Mesenchymal stem cell (in vitro differentiated cells and primary cell): ENCODE measurements around the gene ARGLU1.

ENCODE experiments used
- DNase-seq: peaks from one replicate; pipeline ENCODE4 v3.0.0-alpha.2; 2013
- H2AFZ ChIP-seq: one replicate; pipeline ENCODE4 v1.6.1; 2013; ENCODE audit warnings: low read depth, mild to moderate bottlenecking, control low read depth, inconsistent platforms, low read length, moderate library complexity
- H2AK5ac ChIP-seq: 2 replicates; pipeline ENCODE4 v1.6.1; 2013; ENCODE audit warnings: low read length, moderate library complexity, mild to moderate bottlenecking, inconsistent platforms; ENCODE audit not compliant: severe bottlenecking
- H2BK120ac ChIP-seq: one replicate; pipeline ENCODE4 v1.6.1; 2013; ENCODE audit warnings: low read depth, mild to moderate bottlenecking, inconsistent platforms, low read length, moderate library complexity
- H2BK12ac ChIP-seq, 2 experiments: one replicate each; pipeline ENCODE4 v1.6.1; 2013; ENCODE audit warnings: inconsistent platforms in 2 of 2, low read length in 2 of 2, mild to moderate bottlenecking in 2 of 2, moderate library complexity in 2 of 2, control low read depth in 1 of 2
- H2BK15ac ChIP-seq: one replicate; pipeline ENCODE4 v1.6.1; 2013; ENCODE audit warnings: mild to moderate bottlenecking, low read depth, inconsistent platforms; ENCODE audit not compliant: poor library complexity, severe bottlenecking
- H2BK5ac ChIP-seq: 2 replicates; pipeline ENCODE4 v1.6.1; 2013; ENCODE audit warnings: low read depth, mild to moderate bottlenecking, low read length, control low read depth, inconsistent platforms; ENCODE audit not compliant: poor library complexity, severe bottlenecking
- H3K14ac ChIP-seq, 2 experiments: one replicate each; pipeline ENCODE4 v1.6.1; 2013; ENCODE audit warnings: inconsistent platforms in 2 of 2, low read length in 2 of 2, control low read depth in 1 of 2, mild to moderate bottlenecking in 1 of 2, moderate library complexity in 1 of 2
- H3K18ac ChIP-seq, 2 experiments: one replicate each; pipeline ENCODE4 v1.6.1; 2013; ENCODE audit warnings: inconsistent platforms in 2 of 2, low read length in 2 of 2, control low read depth in 1 of 2, low read depth in 1 of 2, mild to moderate bottlenecking in 1 of 2
- H3K23ac ChIP-seq, 2 experiments: one replicate each; pipeline ENCODE4 v1.6.1; 2013; ENCODE audit warnings: inconsistent platforms in 2 of 2, low read length in 2 of 2, mild to moderate bottlenecking in 2 of 2, moderate library complexity in 2 of 2, control low read depth in 1 of 2
- H3K27ac ChIP-seq: 2 replicates; pipeline ENCODE4 v1.5.1; 2013; ENCODE audit warnings: mild to moderate bottlenecking, moderate library complexity, low read length, control low read depth, inconsistent platforms; ENCODE audit not compliant: poor library complexity, severe bottlenecking
- H3K27me3 ChIP-seq, 2 experiments: 2 replicates each; pipeline versions ENCODE4 v1.6.1 to v1.7.0; 2013; ENCODE audit warnings: low read length in 2 of 2, mild to moderate bottlenecking in 2 of 2, moderate library complexity in 2 of 2, control low read depth in 1 of 2, inconsistent platforms in 1 of 2; ENCODE audit not compliant: control insufficient read depth in 1 of 2, insufficient read depth in 1 of 2
- H3K36me3 ChIP-seq, 2 experiments: 2 replicates each; pipeline versions ENCODE4 v1.6.1 to v1.7.0; 2013; ENCODE audit warnings: low read length in 2 of 2, control low read depth in 1 of 2, inconsistent platforms in 1 of 2, low read depth in 1 of 2, mild to moderate bottlenecking in 1 of 2; ENCODE audit not compliant: insufficient read depth in 2 of 2, control insufficient read depth in 1 of 2
- H3K4ac ChIP-seq, 2 experiments: one replicate each; pipeline ENCODE4 v1.6.1; 2013; ENCODE audit warnings: inconsistent platforms in 2 of 2, low read length in 2 of 2, mild to moderate bottlenecking in 2 of 2, moderate library complexity in 2 of 2, control low read depth in 1 of 2, low read depth in 1 of 2
- H3K4me1 ChIP-seq: 2 replicates; pipeline ENCODE4 v1.6.1; 2013; ENCODE audit warnings: low read depth, low read length, control low read depth; ENCODE audit not compliant: control insufficient read depth, insufficient read depth
- H3K4me2 ChIP-seq: 2 replicates; pipeline ENCODE4 v1.6.1; 2013; ENCODE audit warnings: low read length, mild to moderate bottlenecking, inconsistent platforms; ENCODE audit not compliant: poor library complexity, severe bottlenecking
- H3K4me3 ChIP-seq, 2 experiments: 2 replicates each; pipeline versions ENCODE4 v1.5.1 to v1.7.0; 2013; ENCODE audit warnings: low read length in 2 of 2, mild to moderate bottlenecking in 2 of 2, control low read depth in 1 of 2, low read depth in 1 of 2; ENCODE audit not compliant: insufficient read depth in 1 of 2
- H3K79me1 ChIP-seq: replicated peaks from 2 replicates; pipeline ENCODE4 v1.6.1; 2013; ENCODE audit warnings: mild to moderate bottlenecking, control low read depth, low read length, inconsistent platforms; ENCODE audit not compliant: poor library complexity, severe bottlenecking
- H3K9ac ChIP-seq: 2 replicates; pipeline ENCODE4 v1.7.0; 2013; ENCODE audit warnings: mild to moderate bottlenecking, low read length, moderate library complexity
- H3K9me3 ChIP-seq: 2 replicates; pipeline ENCODE4 v1.7.0; 2013; ENCODE audit warnings: mild to moderate bottlenecking, low read length; ENCODE audit not compliant: control insufficient read depth
- H4K8ac ChIP-seq: one replicate; pipeline ENCODE4 v1.6.1; 2013; ENCODE audit warnings: inconsistent platforms, mild to moderate bottlenecking, low read length, moderate library complexity
- H4K91ac ChIP-seq: one replicate; pipeline ENCODE4 v1.6.1; 2013; ENCODE audit warnings: mild to moderate bottlenecking, low read length, inconsistent platforms
- WGBS: methylation state at CpG from one replicate; pipeline ENCODE4 v1.1.7; 2013; ENCODE audit warnings: mixed read lengths; 5-methylcytosine and 5-hydroxymethylcytosine counted together

ARGLU1 gene

DNA sequence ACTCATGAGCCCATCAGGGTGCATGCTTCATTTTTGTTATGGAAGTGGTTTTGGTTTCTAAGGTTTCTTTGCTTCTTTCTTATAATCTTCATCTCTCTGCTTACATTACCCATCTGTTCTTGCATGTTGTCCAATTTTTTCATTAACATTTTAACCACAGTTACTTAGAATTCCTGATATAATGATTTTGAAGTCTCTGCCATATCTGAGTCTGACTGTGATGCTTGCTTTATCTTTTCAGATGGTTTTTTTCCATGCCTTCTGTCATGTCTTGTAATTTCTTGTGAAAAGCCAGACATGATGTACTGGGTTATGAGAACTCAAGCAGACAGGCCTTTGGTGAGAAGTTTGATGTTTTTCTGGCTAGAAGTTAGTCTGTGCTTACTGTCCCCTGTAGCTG, 8.0 kb upstream of the ARGLU1 start:
- no peak for DNase-seq
- H3K18ac ChIP-seq: no peak overlapping the region
- H3K4ac ChIP-seq: no peak overlapping the region
- no peaks in the 10 kb centered on the region for H3K27me3 ChIP-seq
- H3K9me3 ChIP-seq: no peaks in the 10 kb centered on the region
- H3K27ac ChIP-seq: no peak overlapping the region
- no peak overlapping the region for H3K14ac ChIP-seq
- H3K4me2 ChIP-seq: no peak overlapping the region
- H3K79me1 ChIP-seq: no peaks in the 10 kb centered on the region
- no peak overlapping the region for H3K23ac ChIP-seq
- H2BK15ac ChIP-seq: no peak overlapping the region
- no peak overlapping the region for H2AK5ac ChIP-seq
- no peaks in the 10 kb centered on the region for H3K4me1 ChIP-seq
- H3K4me3 ChIP-seq: no peak overlapping the region
- H4K91ac ChIP-seq: no peak overlapping the region
- H3K36me3 ChIP-seq: no peaks in the 10 kb centered on the region
- no peak overlapping the region for H2AFZ ChIP-seq
- no peak overlapping the region for H3K9ac ChIP-seq
- H4K8ac ChIP-seq: no peak overlapping the region
- H2BK5ac ChIP-seq: no peak overlapping the region
- H2BK12ac ChIP-seq: no peak overlapping the region
- no peak overlapping the region for H2BK120ac ChIP-seq

DNA sequence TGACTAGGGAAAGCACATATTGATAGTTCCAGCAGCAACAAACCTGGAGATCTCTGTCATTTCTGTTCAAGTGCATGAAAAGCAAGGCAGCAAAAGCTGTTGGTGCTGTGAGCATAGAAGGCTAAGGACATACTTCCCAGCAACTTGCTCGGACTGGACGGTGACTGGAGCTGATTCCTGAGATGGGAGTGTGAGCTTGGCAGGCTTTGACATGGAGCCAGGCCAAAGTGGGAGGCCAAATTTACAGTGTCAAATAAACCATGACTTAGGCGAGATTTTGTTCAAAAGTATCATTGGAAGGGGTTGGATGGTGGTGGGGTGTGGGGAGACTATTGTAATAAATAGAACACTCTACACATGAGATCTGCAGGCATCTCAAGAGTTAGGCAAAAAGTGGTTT, 5.9 kb upstream of the ARGLU1 start:
- 91% methylated on average over 3 of the region's 3 CpGs for WGBS
- peaks cover 2% of the 10 kb centered on the region for H3K79me1 ChIP-seq

DNA sequence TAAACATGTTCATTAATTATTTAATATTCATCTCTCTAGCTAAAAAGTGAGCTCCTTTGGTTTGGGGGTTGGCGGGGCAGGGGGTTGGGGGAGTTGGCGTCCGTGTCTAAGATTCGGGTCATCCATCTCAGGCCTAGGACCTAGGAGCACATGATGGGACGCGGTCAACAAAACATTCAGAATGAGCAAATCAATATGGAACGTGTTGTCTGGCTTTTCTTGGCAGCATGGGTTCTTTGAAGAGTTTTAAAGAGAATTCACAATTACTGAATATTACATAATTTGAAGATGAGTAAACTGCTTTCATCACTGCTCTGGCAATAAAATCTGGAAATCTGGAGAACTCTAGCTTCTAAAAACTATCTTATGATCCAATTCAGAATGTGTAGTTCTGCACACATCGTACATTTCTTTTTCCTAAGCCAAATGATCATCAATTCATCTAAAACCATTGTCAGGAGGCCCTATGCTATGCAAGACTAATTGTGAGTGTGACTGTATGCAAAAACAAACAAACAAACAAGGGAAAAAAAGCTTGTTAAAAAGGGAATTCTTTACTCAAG, 5.4 kb upstream of the ARGLU1 start:
- Histone ChIP-seq H3K9me3 (no peaks in the 10 kb centered on the region), H4K8ac (no peak overlapping the region), H3K36me3 (no peaks in the 10 kb centered on the region), H3K23ac (no peak overlapping the region), H2AK5ac (no peak overlapping the region), H3K18ac (no peak overlapping the region), H4K91ac (no peak overlapping the region), H3K27ac (no peak overlapping the region), H3K27me3 (no peaks in the 10 kb centered on the region), H2BK12ac (no peak overlapping the region), H3K4me2 (no peak overlapping the region), H2BK5ac (no peak overlapping the region), H3K4me1 (no peaks in the 10 kb centered on the region), H3K9ac (peak overlapping the region; percentile 75), H3K4me3 (peak overlapping the region in 1 of 2 experiments; percentile 63), H3K79me1 (peaks cover 2% of the 10 kb centered on the region), H2AFZ (no peak overlapping the region), H3K14ac (no peak overlapping the region), H3K4ac (no peak overlapping the region), H2BK120ac (no peak overlapping the region), H2BK15ac (no peak overlapping the region)
- no peak for DNase-seq
- 100% methylated on average over 4 of the region's 8 CpGs for WGBS

More for the DNA sequence above, 5.9 kb upstream of the ARGLU1 start:
- Histone ChIP-seq H3K9ac (peak overlapping the region; percentile 75), H3K9me3 (no peaks in the 10 kb centered on the region), H4K91ac (no peak overlapping the region), H3K4me2 (no peak overlapping the region), H3K18ac (no peak overlapping the region), H2AFZ (no peak overlapping the region), H3K4me1 (no peaks in the 10 kb centered on the region), H3K27me3 (no peaks in the 10 kb centered on the region), H2BK5ac (no peak overlapping the region), H2AK5ac (no peak overlapping the region), H2BK15ac (no peak overlapping the region), H3K4ac (no peak overlapping the region), H3K4me3 (peak overlapping the region in 1 of 2 experiments; percentile 63), H2BK12ac (no peak overlapping the region), H3K14ac (no peak overlapping the region), H3K36me3 (no peaks in the 10 kb centered on the region), H3K23ac (no peak overlapping the region), H3K27ac (no peak overlapping the region), H4K8ac (no peak overlapping the region), H2BK120ac (no peak overlapping the region)
- DNase-seq: no peak

DNA sequence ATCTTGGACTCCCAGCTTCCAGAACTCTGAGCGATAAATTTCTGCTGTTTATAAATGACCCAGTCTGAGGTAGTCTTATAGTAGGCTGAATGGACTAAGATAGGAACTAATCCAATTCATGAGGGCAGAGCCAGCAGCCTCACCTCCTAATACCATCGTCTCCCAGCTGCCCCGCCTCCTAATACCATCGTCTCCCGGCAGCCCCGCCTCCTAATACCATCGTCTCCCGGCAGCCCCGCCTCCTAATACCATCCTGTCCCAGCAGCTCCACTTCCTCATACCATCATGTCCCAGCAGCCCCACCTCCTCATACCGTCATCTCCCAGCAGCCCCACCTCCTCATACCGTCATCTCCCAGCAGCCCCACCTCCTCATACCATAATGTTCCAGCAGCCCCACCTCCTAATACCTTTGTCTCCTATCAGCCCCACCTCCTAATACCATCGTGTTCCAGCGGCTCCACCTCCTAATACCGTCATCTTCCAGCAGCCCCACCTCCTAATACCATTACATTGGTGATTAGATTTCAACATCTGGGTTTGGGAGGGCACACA, 2.4 kb upstream of the ARGLU1 start:
- no peak overlapping the region for H3K4ac ChIP-seq
- peak; percentile 39 for DNase-seq
- H3K4me1 ChIP-seq: no peaks in the 10 kb centered on the region
- no peaks in the 10 kb centered on the region for H3K9me3 ChIP-seq
- no peak overlapping the region for H4K91ac ChIP-seq
- no peak overlapping the region for H2BK120ac ChIP-seq
- no peak overlapping the region for H2BK5ac ChIP-seq
- peaks cover 2% of the 10 kb centered on the region for H3K79me1 ChIP-seq
- no peak overlapping the region for H3K4me2 ChIP-seq
- no peak overlapping the region for H3K27ac ChIP-seq
- no peak overlapping the region for H2BK15ac ChIP-seq
- peaks cover 0 to 4% of the 10 kb centered on the region in 2 experiments for H3K36me3 ChIP-seq
- peak overlapping the region in 1 of 2 experiments; percentile 22 for H3K18ac ChIP-seq
- peak overlapping the region in 1 of 2 experiments; percentile 75 for H3K14ac ChIP-seq
- no peak overlapping the region for H3K23ac ChIP-seq
- no peak overlapping the region for H4K8ac ChIP-seq
- no peaks in the 10 kb centered on the region for H3K27me3 ChIP-seq
- H3K9ac ChIP-seq: peak overlapping the region; percentile 44
- no peak overlapping the region for H3K4me3 ChIP-seq
- no peak overlapping the region for H2AFZ ChIP-seq
- WGBS: 41% methylated on average over 13 of the region's 14 CpGs
- H2AK5ac ChIP-seq: no peak overlapping the region
- H2BK12ac ChIP-seq: no peak overlapping the region
